GM19455 (cell line): ENCODE results near the gene SET.
A peak's percentile ranks its signal among the peaks of the same experiment; 100 is the strongest.

Experiments used
- ATAC-seq: cut with Tn5 transposase; IDR thresholded peaks from one replicate; pipeline ENCODE4 v1.9.1; 2021; ENCODE audit not compliant: unreplicated experiment

Gene SET

GRCh38 chr9:128707446-128707845 is 18.4 kb downstream of the SET start:
- ATAC-seq: no peak

- no peak for ATAC-seq
These were observed 23.7 kb downstream of the SET start for GRCh38 chr9:128712451-128713410.

- no peak for ATAC-seq
These were observed 24.4 kb downstream of the SET start for GRCh38 chr9:128713411-128713780.

GRCh38 chr9:128713941-128714573 is 25.0 kb downstream of the SET start:
- ATAC-seq: no peak

- ATAC-seq: no peak
These were observed 25.8 kb downstream of the SET start for GRCh38 chr9:128714586-128715435.

GRCh38 chr9:128715436-128715750 is 26.4 kb downstream of the SET start:
- no peak for ATAC-seq

GRCh38 chr9:128716581-128717254 is 27.7 kb downstream of the SET start:
- ATAC-seq: no peak

- no peak for ATAC-seq
These were observed 29.0 kb downstream of the SET start for GRCh38 chr9:128718047-128718446.

GRCh38 chr9:128718475-128718874 is 29.5 kb downstream of the SET start:
- ATAC-seq: no peak

- no peak for ATAC-seq
These were observed 31.0 kb downstream of the SET start for GRCh38 chr9:128719919-128720605.

GRCh38 chr9:128720841-128721486 is 31.9 kb downstream of the SET start:
- no peak for ATAC-seq

- ATAC-seq: no peak
These were observed 32.5 kb downstream of the SET start for GRCh38 chr9:128721487-128722010.

- ATAC-seq: no peak
These were observed 33.6 kb downstream of the SET start for GRCh38 chr9:128722380-128723351.

- ATAC-seq: no peak
These were observed 34.4 kb downstream of the SET start for GRCh38 chr9:128723352-128723865.

- peak; percentile 87 for ATAC-seq
These were observed 35.1 kb downstream of the SET start, which contains the start of gene ZDHHC12 for GRCh38 chr9:128723866-128724743. Gene ZDHHC12 (minus strand): TSS chr9:128724127. CDS start chr9:128724093, 34 bp downstream.

GRCh38 chr9:128724744-128725211 is 35.8 kb downstream of the SET start:
- no peak for ATAC-seq

GRCh38 chr9:128727640-128728248 is 38.7 kb downstream of the SET start:
- ATAC-seq: no peak
